NCI-H345 treated with DMSO at 0.1 percent for 48 hours (cell line): ENCODE data around the gene NAGLU.

Experiments
- DNase-seq: peaks from one replicate; lab custom pipeline; 2025; ENCODE audit not compliant: unreplicated experiment; lab: John Stamatoyannopoulos, UW

NAGLU gene

GRCh38 chr17:42586514-42587230 lies 50.6 kb downstream of the NAGLU start:
- no peak for DNase-seq

- no peak for DNase-seq
Measured at GRCh38 chr17:42590886-42591285, 54.8 kb downstream of the NAGLU start.

GRCh38 chr17:42591411-42591810 lies 55.4 kb downstream of the NAGLU start:
- DNase-seq = no peak
